Measurements from ENCODE around the gene CDC42BPB. TPM values are rescaled to one million over a fixed set of nuclear protein-coding genes. Genes with fewer than 3 reads are reported as not detected.
A peak's percentile ranks its signal among the peaks of the same experiment; 100 is the strongest.

CDC42BPB gene
- total RNA-seq, 4 donors from 2014 or later: 30.0 to 64.3 (median 32.6) TPM

- Histone ChIP-seq H3K4me3 (no peak overlapping the region), H3K36me3 (no peaks in the 10 kb centered on the region), H3K4me1 (peaks cover 13 to 17% of the 10 kb centered on the region in 2 donors), H3K27me3 (peaks cover 57 to 72% (median 69%) of the 10 kb centered on the region in 3 donors), H3K9me3 (no peaks in the 10 kb centered on the region), H3K27ac (no peak overlapping the region)
- DNase-seq (no peak), ATAC-seq (no peak)
- intact Hi-C loops (cut with DNase I; ENCODE audit: low total_unique reads) (no loop called here), in situ Hi-C loops (cut with MboI; ENCODE audit: low sequenced_read_pairs in 4 of 4) (loop anchor here in 2 of 4 donors (25.0 kb wide), 1 partner anchor 238 kb away; no protein-coding TSS in a partner anchor)
- no peak for TF ChIP-seq CTCF (IDR thresholded peaks at IDR 0.05 in 4 of 5, conservative IDR thresholded peaks at IDR 0.05 in 1 of 5)
- no peak for TF ChIP-seq POLR2A (IDR thresholded peaks at IDR 0.05)
These were observed 132.4 kb downstream of the CDC42BPB start for GRCh38 chr14:102924632-102925588.

- Histone ChIP-seq H3K4me1 (peaks cover 4 to 8% of the 10 kb centered on the region in 2 donors), H3K36me3 (no peaks in the 10 kb centered on the region), H3K9me3 (no peaks in the 10 kb centered on the region), H3K4me3 (no peak overlapping the region), H3K27me3 (peaks cover 48 to 63% (median 60%) of the 10 kb centered on the region in 3 donors), H3K27ac (no peak overlapping the region)
- in situ Hi-C loops (cut with MboI; ENCODE audit: low sequenced_read_pairs in 4 of 4) (loop anchor here in 2 of 4 donors (25.0 kb wide), 1 partner anchor 237 kb away; no protein-coding TSS in a partner anchor), intact Hi-C loops (cut with DNase I; ENCODE audit: low total_unique reads) (no loop called here)
- DNase-seq (no peak), ATAC-seq (no peak)
- TF ChIP-seq POLR2A (IDR thresholded peaks at IDR 0.05) (no peak), CTCF (IDR thresholded peaks at IDR 0.05 in 4 of 5, conservative IDR thresholded peaks at IDR 0.05 in 1 of 5) (no peak)
These were observed 133.3 kb downstream of the CDC42BPB start for GRCh38 chr14:102923925-102924486.

GRCh38 chr14:102923201-102923924 lies 134.0 kb downstream of the CDC42BPB start:
- peaks cover 0 to 2% of the 10 kb centered on the region in 2 donors for H3K4me1 ChIP-seq
- in situ Hi-C loops (cut with MboI; ENCODE audit: low sequenced_read_pairs in 4 of 4): loop anchor here in 2 of 4 donors (25.0 kb wide), 1 partner anchor 236 kb away; no protein-coding TSS in a partner anchor
- H3K27me3 ChIP-seq: peaks cover 41 to 58% (median 53%) of the 10 kb centered on the region in 3 donors
- H3K36me3 ChIP-seq: no peaks in the 10 kb centered on the region
- H3K9me3 ChIP-seq: no peaks in the 10 kb centered on the region
- ATAC-seq (no peak), DNase-seq (no peak)
- intact Hi-C loops (cut with DNase I; ENCODE audit: low total_unique reads): no loop called here
- no peak overlapping the region for H3K27ac ChIP-seq
- H3K4me3 ChIP-seq: no peak overlapping the region
- no peak for TF ChIP-seq CTCF (IDR thresholded peaks at IDR 0.05 in 4 of 5, conservative IDR thresholded peaks at IDR 0.05 in 1 of 5)
- no peak for TF ChIP-seq POLR2A (IDR thresholded peaks at IDR 0.05)

- Histone ChIP-seq H3K36me3 (no peaks in the 10 kb centered on the region), H3K9me3 (no peaks in the 10 kb centered on the region), H3K27ac (no peak within 1 kb of the TSS), H3K27me3 (peaks cover 34 to 51% (median 46%) of the 10 kb centered on the region in 3 donors), H3K4me1 (no peaks in the 10 kb centered on the region), H3K4me3 (peak within 1 kb of the TSS in 1 of 4 donors; percentile 1)
- intact Hi-C loops (cut with DNase I; ENCODE audit: low total_unique reads) (no loop called here), in situ Hi-C loops (cut with MboI; ENCODE audit: low sequenced_read_pairs in 4 of 4) (loop anchor here in 2 of 4 donors (25.0 kb wide), 1 partner anchor 235 kb away; no protein-coding TSS in a partner anchor)
- ATAC-seq: no peak
- TF ChIP-seq CTCF (IDR thresholded peaks at IDR 0.05 in 4 of 5, conservative IDR thresholded peaks at IDR 0.05 in 1 of 5) (no peak), POLR2A (IDR thresholded peaks at IDR 0.05) (no peak)
- no peak for DNase-seq
These were observed 134.7 kb downstream of the CDC42BPB start, which contains the start of gene AMN for GRCh38 chr14:102922490-102923200. Gene AMN, plus strand, starts transcription at chr14:102922663. Its CDS starts 26 bp downstream, at chr14:102922689.

Data from gastrocnemius medialis (tissue), 4 donors.